ENCODE measurements around the gene RAP2A.

RAP2A gene

GRCh38 chr13:97495678-97496077 lies 61.7 kb downstream of the RAP2A start:
- no peak for DNase-seq
- ATAC-seq = no peak

GRCh38 chr13:97496511-97496910 lies 62.5 kb downstream of the RAP2A start:
- DNase-seq = no peak

GRCh38 chr13:97497400-97497799 lies 63.4 kb downstream of the RAP2A start:
- no peak for ATAC-seq
- DNase-seq = no peak

More at GRCh38 chr13:97496511-97496910, 62.5 kb downstream of the RAP2A start:
- ATAC-seq = no peak

GRCh38 chr13:97498419-97498818 lies 64.5 kb downstream of the RAP2A start:
- ATAC-seq = no peak
- DNase-seq = no peak

- DNase-seq (no peak), ATAC-seq (no peak)
These were observed 65.2 kb downstream of the RAP2A start for GRCh38 chr13:97499181-97499580.

GRCh38 chr13:97502181-97502580 lies 68.2 kb downstream of the RAP2A start:
- no peak for DNase-seq
- no peak for ATAC-seq

GRCh38 chr13:97502706-97503105 lies 68.7 kb downstream of the RAP2A start:
- ATAC-seq = no peak
- DNase-seq = no peak

- no peak for ATAC-seq
These were observed 71.0 kb downstream of the RAP2A start for GRCh38 chr13:97505017-97505416.

GRCh38 chr13:97506511-97506910 lies 72.5 kb downstream of the RAP2A start:
- no peak for ATAC-seq
- DNase-seq = no peak

More at GRCh38 chr13:97505017-97505416, 71.0 kb downstream of the RAP2A start:
- DNase-seq = no peak

GRCh38 chr13:97512732-97513131 lies 78.8 kb downstream of the RAP2A start:
- DNase-seq (no peak), ATAC-seq (no peak)

- ATAC-seq = no peak
These were observed 81.7 kb downstream of the RAP2A start for GRCh38 chr13:97515643-97516042.

GRCh38 chr13:97517967-97518366 lies 84.0 kb downstream of the RAP2A start:
- no peak for DNase-seq
- ATAC-seq = no peak

More at GRCh38 chr13:97515643-97516042, 81.7 kb downstream of the RAP2A start:
- no peak for DNase-seq
